ENCODE data around the gene CCDC27.

CCDC27 gene

DNA sequence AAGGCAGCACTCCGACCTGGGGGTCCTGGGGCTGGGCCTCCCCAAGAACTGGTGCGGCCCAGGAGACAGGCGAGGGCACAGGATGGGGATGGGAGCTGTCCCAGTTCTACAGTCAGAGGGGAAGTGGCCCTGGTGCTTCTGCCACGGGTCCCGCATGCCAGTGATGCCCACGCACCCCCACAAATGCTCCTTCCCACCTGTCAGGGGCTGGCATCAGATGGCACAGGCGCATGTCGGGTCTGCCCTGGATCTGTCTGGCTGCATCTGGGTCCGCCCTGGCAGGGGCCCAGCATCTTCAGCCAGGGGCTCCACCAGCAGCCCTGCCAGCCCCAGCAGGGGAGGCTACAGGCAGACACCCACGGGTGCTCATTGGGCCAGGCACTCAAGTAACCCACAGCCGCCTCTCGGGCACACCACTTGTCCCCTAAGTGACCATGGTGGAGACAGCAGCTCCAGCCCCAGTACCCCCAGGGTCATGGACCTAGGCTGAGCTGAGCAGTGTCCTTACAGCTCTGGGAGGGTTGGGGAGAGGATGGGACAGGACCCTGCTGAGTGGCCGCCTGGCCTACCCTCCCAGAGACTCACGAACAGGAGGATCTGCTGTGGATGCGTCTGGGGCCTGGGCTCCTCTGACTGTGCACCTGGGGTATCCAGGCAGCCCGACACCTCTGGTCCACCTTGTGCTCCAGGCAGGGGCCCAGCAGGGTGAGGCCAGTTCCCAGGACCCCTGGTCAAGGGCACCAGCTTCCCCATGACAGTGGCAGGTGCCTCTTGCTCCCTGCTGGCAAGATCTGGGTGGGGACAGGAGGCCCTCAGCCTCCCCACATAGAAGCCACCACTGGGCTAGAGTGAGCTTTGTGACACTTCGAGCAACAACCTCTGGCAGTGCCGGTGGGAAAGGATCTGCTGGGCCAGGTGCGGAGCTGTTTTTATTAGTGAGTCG is 25.7 kb downstream of the CCDC27 start:
- DNase-seq, result no peak

DNA sequence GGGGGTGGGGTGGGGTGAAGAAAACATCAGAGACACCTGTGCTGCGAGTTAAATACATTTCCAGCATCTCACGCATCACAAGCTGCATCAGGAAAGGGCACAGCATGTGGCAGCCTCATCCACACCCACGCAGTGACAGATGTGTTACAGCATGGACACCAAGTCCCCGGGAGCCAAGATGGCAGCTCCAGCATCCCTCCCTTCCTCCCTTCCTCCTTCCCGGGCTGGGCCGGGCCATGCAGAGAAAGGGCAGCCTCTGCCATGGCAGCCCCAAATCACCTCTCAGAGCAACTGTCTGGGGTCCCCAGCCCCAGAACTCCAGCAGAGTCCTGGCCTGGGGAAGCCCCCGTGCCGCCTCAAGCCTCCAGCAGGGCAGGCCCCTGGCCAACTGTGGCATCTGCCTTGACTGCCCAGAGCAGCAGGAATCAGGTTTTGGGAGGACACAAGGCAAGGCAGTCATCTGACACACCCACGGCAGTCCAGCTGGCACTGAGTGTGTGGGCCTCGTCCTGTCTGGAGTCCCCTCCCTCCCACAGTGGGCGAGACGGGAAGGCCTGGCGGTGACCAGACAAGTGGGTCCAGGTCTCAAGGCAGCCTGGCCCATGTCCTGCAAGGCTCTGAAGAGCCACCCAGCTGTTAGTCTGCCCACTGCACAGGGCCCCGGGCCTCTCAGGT is 26.5 kb downstream of the CCDC27 start:
- peak; percentile 24 to 57 (median 33) for DNase-seq

DNA sequence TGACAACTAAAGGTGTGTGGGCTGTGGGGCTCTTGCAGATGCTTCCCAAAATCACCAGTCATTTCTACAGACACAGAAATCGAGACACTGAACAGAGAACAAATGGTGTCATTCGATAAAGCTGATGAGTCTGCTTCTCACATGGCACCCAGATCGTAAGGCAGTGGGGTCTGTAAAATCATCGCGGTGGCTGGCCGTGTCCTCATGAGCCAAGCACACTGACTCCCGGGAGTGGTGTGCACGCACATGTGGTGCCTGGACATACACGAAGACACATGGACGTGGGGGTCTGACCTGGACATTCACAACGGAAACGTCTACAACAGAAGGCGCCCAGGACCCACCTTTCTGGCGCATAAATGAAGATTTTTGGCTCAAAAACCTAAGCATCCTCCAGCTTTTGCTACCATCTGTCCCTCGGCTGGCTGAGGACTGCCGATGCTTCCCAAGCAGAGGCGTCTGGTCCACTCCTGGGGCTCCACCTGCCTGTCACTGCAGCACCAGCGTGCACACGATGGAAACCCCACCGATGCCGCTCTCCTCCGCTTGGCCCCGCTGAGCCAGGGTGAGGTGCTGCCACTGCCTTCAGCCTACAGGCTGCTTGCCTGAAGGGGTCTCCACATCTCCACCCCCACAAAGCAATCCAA is 27.1 kb downstream of the CCDC27 start:
- DNase-seq, result no peak

DNA sequence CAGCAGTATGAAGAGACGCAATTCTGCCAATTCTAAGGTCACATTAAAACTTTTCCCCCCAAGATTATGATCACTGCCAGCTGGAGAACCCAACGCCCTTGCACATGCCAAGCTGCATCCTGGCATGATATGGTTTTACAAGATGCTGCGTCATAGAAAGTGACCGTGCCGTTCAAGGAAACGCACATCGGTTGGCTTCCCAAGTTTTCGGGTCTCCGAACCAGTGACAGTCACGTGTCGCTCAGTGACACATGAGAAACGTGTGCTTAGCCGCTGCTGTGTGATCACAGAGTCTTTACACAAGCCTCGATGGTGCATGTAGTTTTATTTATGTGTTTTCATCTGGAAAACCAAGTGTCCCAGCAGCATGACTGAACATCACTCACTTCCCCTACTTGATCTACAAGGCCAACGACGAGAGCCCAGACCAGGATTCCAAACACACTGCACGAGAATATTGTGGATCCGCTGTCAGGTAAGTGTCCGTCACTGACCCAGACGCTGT is 27.7 kb downstream of the CCDC27 start:
- DNase-seq, result no peak

DNA sequence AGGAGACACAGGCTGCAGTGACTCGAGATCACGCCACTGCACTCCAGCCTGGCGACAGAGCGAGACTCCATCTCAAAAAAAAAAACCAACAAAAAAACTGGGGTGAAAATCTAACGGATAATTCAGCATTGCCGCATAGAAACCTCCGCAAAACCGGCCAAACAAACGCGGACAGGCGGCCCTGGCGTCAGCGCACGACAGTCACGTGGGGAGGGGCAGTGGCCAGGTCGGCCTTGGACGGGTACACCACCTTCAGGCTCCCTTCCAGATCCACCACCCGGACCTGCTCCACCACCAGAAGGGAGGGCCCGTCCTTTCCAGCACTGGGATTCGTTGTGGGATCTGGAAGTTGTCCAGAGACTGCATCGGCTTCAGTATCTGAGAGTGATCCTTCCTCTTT is 28.7 kb downstream of the CCDC27 start:
- no peak for DNase-seq

DNA sequence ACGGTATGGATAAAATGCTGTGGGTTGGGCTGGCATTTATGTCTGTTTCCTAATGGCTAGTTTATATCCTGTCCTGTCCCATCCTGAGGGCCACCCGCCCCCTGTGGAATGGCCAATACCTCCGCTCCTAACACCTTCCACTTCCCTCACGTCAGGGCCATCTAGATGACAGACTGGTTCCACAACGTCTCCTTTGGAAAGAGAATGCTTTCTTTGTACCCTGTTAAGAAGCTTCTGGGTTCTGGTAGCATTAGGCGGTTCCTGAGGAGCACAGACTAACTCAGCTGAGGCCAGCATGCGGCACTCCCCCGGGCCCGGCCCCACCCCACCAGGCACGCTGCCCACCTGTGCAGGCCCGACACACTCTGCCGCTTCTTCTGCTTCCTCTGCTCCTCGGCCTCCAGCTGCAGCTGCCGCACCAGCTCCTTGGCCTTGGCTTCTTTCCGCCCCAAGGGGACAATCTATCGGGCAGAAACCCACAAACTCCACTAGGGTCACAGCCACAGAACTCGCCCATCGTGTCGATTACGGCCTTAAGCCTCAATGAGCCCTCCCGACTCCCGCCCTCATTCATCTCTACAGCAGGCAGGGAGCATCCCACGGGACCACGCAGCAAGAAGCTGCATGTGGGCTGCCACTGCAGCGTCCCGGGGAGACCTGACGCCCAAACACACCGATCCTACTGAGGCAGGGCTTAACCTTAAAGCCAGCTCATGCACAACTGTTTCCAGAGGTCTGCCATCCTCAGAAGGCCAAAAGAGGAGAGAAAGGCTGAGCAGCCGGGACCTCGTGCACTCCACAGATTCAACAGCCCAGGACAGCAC is 31.6 kb downstream of the CCDC27 start:
- no peak for DNase-seq

DNA sequence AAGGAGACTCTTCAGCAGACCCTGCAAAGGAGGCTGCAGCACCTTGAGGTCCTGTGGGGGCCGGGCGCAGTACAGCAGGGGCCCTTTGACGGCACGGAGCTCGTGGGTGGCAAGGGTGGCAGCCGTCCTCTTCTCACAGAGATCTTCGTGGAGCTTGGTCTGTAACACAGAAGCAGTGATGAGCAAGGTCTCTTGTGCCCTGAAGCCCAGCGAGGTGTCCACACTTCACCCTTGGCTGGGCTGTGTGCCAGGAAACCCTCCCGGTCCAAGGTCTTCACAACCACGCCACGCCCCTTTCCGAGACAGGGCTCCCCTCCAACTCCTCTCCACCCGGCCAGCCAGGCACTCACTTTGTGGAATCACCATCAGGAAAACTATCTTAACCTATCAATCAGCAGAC is 32.8 kb downstream of the CCDC27 start:
- no peak for DNase-seq

DNA sequence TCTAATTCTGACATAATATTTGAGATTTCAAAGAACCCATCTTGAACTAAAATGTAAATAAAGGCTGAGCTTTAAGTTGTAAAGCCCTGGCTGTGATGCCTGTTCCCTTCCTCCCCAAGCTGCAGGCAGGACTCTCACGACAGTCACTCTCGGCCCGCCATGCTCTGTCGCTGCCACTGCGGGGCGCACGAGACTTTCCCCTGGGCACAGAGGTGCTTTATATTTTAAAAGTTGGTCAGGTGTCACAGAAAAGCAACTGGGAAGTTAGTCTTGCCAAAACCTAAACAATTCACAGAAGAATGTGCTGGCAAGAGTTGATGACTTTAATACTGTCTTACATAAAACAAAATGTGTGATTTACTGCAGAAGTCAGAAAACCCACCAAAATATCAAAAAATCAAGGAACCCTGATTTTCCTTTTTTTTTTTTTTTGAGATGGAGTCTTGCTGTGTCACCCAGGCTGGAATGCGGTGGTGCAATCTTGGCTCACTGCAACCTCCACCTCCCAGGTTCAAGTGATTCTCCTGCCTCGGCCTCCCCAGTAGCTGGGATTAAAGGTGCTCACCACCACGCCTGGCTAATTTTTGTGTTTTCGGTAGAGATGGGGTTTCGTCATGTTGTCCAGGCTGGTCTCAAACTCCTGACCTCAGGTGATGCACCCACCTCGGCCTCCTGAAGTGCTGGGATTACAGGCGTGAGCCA is 33.4 kb downstream of the CCDC27 start:
- no peak for DNase-seq

DNA sequence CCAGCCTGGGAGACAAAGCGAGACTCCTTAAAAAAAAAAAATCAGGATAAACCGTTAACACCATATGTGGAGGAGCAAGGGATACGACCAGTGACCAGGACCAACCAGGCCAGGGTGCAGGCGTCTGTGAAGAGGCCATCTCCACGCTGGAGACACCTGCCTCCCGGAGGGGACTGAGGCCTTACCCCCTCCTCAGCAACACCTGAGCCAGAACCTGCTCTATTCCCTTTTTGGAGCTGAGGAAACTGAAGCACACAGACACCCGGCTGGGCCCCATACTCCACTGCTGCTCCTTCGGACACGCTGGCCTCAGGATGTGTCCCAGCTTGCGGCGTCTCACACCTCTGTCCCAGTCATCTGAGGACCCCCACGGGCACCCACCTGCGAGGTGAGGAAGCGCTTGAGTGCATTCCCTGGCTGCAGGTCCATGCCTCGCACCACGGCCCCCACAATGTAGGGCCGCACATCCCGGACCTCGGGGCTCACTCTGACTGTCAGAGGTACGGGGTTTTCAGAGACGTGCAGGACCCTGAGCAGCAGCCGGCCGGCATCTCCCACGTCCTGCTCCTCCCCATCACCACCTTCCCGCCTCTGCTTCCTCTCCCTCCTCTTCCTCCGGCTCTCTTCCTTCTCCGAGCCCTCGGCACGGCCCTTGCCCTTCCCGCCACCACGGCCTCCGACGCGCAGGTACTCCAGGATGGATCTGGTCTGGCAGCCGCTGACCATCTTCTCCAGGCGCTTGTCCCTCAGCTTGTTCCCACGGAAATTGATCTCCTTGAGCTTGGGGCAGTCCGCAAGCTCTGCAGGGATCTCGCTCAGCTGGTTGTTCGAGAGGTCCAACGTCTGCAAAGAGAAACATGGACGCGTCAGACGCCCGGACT is 34.5 kb downstream of the CCDC27 start:
- no peak for DNase-seq

DNA sequence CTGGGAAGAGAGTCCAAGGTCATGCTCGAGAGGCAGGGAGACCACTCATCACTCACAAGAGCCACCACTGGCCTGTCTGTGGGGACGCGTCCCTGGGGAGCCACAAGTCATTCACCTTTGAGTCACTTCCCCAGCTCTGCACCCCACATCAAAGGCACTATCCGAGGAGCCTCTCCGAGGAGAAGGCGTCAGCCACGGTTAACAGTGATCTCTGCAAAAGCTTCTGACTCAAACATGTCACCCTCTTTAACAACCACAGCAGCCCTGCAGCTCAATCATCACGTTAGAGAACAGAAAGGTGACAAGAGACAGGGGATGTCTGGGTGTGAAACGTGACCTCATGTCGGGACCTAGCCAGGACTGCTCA is 35.1 kb downstream of the CCDC27 start:
- DNase-seq, result no peak

DNA sequence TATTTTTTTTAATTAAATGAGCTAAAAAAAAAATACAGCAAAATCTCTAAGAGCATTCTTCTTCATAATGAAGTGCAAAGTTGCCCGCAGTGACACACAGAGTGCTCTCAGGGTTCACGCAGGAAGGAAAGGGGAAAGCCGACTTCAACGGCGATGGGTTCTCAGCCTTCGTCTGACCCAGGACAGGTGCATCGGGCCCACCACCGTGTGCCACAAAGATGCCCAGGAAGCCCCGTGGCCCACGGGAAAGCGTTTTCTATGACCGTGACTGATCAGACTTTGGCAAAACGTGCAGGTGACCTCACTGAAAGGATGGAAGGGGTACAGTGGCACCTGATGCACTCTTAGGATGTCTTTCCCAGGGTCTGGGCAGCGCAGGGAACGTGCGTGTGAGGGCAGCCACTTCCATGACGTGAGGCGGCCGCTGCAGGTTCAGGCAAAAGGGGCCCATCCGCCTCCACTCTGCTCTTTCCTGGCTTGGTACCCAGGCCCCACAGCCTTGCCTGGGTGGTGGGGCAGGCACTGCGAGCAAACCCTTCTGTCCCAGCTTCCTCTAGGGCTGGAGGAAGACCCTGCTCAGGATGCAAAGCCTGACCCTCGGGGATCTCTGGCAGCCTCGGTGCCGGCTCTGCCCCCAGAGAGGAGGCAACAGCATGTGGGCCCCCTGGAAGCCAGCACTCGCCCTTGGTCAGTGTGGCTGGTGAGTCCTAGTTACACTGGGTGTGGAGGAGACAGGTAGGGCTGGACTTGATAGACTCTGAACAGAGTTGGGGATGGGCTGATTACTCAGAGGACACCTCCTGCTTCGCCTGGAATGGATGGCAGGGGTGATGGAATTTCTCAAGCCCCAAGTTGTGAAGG is 35.7 kb downstream of the CCDC27 start:
- no peak for DNase-seq

DNA sequence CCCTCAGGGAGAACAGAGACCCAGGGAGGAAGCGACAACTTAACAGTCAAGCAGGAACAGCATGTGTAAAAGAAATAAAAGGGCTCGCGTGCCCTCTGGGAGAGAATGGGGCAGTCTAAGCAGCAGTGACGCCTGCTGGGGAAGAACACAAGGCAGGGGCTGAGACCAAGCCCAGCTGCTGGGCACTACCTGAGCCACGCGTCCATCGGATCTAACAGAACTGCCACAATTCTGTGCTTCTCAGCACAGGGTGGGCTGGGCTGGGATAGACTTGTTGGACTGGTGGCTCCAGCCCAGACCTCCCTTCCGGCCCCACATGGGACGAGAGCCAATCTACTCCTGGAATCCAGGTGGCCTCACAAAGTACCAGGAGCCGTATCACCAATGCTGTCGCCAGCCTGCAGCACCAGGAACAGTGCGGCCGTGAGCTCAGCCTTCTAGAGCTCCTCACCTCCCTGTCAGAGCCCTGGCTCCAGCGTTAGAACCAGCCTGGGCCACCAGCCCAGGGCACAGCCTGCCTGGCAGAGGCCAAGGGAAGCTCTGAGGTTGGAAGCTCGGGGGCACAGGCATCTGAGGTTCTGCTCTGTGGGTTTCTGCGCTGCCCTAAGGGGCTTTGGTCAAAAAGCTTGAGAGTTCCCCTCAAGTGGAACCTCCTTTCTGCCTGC is 36.6 kb downstream of the CCDC27 start:
- no peak for DNase-seq

DNA sequence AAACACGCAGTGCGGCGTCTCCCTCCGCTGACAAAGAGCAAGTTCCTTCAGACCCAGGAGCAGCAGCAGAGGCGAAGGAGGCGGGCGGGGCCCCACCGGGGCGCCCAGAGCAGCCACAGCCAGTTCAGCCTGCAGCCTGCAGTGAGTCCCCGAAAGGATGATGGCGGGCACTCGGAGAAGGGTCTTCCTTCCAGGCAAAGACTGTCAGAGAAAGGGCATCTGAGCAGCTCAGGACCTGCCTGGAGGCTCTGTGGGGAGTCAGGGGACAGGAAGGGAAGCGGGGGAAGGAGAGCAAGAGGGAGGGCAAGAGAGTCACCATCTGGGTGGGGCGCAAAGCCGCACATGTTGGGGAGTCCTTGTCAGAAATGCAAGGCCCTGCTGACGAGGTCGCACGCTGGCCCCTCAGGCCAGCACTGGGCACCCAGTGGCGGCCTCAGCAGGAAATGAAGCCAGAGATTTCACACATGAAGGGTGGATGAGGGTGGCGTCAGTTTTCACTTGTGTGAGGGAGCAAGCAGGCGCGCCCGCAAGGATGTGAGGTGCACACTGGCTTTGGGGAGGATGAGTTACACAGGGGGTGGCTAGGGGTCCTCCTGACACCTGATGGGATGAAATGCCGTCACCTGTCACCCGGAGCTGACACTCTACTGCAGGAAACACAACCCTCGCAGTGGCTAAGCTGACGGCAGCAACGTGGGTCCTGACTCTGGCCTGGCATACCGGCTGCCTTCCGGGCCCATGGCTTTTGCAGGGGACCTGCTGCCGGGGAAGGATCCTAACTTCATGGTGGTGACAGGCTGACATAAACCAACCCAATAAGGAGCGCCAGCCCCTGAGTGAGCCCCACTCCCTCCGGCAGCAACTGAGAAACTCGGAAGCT is 37.4 kb downstream of the CCDC27 start:
- no peak for DNase-seq

DNA sequence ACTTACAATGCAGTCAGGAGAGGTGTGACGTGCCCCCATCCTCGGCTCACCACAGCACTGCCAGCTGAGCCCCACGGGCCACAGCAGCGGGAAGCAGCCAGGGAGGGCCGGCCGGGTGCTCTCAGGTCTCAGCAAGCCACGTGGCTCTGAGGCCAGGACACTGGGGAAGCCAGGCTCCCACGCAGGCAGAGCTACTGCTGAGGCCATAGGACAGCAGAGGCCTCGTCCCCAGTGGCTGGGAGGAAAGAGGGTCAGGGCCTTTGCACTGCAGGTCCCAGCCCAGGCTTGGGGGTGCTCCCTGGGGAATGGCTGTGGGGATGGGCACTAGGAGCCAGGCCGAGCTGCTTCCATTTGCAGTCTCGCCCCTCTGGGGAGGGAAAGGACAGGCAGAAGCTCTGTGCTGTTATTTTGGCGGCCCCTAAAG is 38.3 kb downstream of the CCDC27 start:
- DNase-seq, result no peak

DNA sequence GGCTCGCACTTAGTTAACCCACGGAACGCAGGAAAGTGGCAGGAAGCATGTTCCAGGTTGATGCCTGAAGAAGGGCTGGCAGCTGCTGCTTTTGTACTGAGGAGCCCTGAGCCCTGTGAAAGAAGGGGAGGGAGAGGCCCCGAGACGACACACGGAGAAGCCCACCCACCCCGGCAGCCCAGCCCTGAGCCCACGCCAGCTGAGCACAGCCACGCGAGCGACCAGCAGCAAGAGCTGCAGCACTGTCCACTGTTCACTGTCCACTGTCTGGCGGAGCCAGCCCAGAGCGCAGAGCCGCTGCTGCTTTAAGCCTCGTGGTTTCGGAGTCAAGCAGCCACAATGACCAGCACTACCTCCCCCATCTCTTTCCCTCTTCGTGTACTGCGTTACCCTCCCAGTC is 38.7 kb downstream of the CCDC27 start:
- no peak for DNase-seq

DNA sequence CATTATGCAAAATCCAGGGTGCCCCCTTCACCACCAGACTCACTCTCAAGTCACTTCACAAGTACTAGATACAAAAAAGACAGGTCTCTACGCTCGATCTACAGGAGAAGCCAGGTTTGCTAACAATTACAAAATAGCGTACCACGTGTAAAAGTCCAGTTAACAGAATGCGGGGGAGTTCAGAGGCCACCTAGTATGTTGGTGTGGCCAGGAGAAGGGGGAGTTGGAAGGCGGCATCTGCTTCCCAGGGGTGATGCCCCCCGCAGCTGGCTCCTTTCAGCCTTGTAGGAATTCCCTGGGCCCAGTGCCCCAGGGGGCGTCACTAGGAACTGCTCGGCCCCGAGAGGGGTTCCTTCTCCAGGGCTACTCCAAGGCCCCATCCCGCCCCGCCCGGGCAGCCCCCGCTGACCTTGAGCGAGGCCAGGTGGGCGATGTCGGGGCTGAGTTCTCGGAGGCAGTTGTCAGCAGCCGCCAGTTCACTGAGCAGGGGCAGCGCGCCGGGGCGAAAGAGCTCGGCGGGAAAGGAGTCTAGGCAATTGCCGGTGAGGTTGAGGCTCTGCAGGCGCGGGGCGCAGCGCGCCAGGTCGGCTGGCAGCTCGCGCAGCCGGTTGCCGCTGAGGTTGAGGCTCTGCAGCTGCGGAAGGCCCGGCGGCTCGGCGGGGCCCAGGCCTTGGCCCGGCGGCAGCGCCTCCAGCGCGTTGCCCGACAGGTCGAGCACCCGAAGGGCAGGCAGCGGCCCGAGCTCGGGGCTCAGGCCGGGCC is 43.4 kb downstream of the CCDC27 start:
- DNase-seq, result peak in 1 of 3 donors; percentile 17

Data from suppressor macrophage treated with lipopolysaccharide for 1 hour (primary cell).